ENCODE measurements around the gene NNAT. TPM values are rescaled to one million over a fixed set of nuclear protein-coding genes. Genes with fewer than 3 reads are reported as not detected.

Gene NNAT
- total and polyA plus RNA-seq, 4 donors: 0.09 to 0.24 TPM; not detected in 2

- no peak overlapping the region for H3K9ac ChIP-seq (ENCODE audit: low read depth in 1 of 2, low read length in 2 of 2)
- no peaks in the 10 kb centered on the region for H3K36me3 ChIP-seq (ENCODE audit: control insufficient read depth in 4 of 4, insufficient read depth in 3 of 4, low read depth in 1 of 4, low read length in 3 of 4)
- no peak for DNase-seq (ENCODE audit: low spot score)
- H3K27me3 ChIP-seq (ENCODE audit: control insufficient read depth in 4 of 4, insufficient read depth in 4 of 4, low read length in 3 of 4): no peaks in the 10 kb centered on the region
- 67% methylated on average over 10 of the region's 10 CpGs for WGBS
- no peak overlapping the region for H3K27ac ChIP-seq (ENCODE audit: low read depth in 1 of 2, low read length in 2 of 2)
- H3K4me1 ChIP-seq (ENCODE audit: control insufficient read depth in 4 of 4, insufficient read depth in 4 of 4, low read length in 3 of 4): no peaks in the 10 kb centered on the region
- TF ChIP-seq TAF1 (conservative IDR thresholded peaks at IDR 0.05) (no peak), NR2F2 (IDR thresholded peaks at IDR 0.05) (no peak), HNF4A (conservative IDR thresholded peaks at IDR 0.05) (no peak), GABPA (IDR thresholded peaks at IDR 0.05 in 1 of 2, conservative IDR thresholded peaks at IDR 0.05 in 1 of 2) (no peak), YY1 (IDR thresholded peaks at IDR 0.05) (no peak)
- TF ChIP-seq, protein P1, sequence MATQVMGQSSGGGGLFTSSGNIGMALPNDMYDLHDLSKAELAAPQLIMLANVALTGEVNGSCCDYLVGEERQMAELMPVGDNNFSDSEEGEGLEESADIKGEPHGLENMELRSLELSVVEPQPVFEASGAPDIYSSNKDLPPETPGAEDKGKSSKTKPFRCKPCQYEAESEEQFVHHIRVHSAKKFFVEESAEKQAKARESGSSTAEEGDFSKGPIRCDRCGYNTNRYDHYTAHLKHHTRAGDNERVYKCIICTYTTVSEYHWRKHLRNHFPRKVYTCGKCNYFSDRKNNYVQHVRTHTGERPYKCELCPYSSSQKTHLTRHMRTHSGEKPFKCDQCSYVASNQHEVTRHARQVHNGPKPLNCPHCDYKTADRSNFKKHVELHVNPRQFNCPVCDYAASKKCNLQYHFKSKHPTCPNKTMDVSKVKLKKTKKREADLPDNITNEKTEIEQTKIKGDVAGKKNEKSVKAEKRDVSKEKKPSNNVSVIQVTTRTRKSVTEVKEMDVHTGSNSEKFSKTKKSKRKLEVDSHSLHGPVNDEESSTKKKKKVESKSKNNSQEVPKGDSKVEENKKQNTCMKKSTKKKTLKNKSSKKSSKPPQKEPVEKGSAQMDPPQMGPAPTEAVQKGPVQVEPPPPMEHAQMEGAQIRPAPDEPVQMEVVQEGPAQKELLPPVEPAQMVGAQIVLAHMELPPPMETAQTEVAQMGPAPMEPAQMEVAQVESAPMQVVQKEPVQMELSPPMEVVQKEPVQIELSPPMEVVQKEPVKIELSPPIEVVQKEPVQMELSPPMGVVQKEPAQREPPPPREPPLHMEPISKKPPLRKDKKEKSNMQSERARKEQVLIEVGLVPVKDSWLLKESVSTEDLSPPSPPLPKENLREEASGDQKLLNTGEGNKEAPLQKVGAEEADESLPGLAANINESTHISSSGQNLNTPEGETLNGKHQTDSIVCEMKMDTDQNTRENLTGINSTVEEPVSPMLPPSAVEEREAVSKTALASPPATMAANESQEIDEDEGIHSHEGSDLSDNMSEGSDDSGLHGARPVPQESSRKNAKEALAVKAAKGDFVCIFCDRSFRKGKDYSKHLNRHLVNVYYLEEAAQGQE (IDR thresholded peaks at IDR 0.05): no peak
- H3K4me3 ChIP-seq (ENCODE audit: low read depth in 1 of 3, low read length in 3 of 3): no peak overlapping the region
- H3K9me3 ChIP-seq (ENCODE audit: control insufficient read depth in 4 of 4, low read length in 3 of 4): no peaks in the 10 kb centered on the region
Observed at GRCh38 chr20:37535443-37536132, 14.5 kb downstream of the NNAT start.

- no peak overlapping the region for H3K27ac ChIP-seq (ENCODE audit: low read depth in 1 of 2, low read length in 2 of 2)
- H3K9me3 ChIP-seq (ENCODE audit: control insufficient read depth in 4 of 4, low read length in 3 of 4): no peaks in the 10 kb centered on the region
- no peak overlapping the region for H3K9ac ChIP-seq (ENCODE audit: low read depth in 1 of 2, low read length in 2 of 2)
- H3K4me3 ChIP-seq (ENCODE audit: low read depth in 1 of 3, low read length in 3 of 3): no peak overlapping the region
- no peak for DNase-seq (ENCODE audit: low spot score)
- H3K27me3 ChIP-seq (ENCODE audit: control insufficient read depth in 4 of 4, insufficient read depth in 4 of 4, low read length in 3 of 4): no peaks in the 10 kb centered on the region
- H3K36me3 ChIP-seq (ENCODE audit: control insufficient read depth in 4 of 4, insufficient read depth in 3 of 4, low read depth in 1 of 4, low read length in 3 of 4): no peaks in the 10 kb centered on the region
- H3K4me1 ChIP-seq (ENCODE audit: control insufficient read depth in 4 of 4, insufficient read depth in 4 of 4, low read length in 3 of 4): no peaks in the 10 kb centered on the region
- no peak for TF ChIP-seq CTCF (IDR thresholded peaks at IDR 0.05; ENCODE audit: low read depth, low read length, missing input control)
- TF ChIP-seq GABPA (IDR thresholded peaks at IDR 0.05 in 1 of 2, conservative IDR thresholded peaks at IDR 0.05 in 1 of 2): no peak
- no peak for TF ChIP-seq YY1 (IDR thresholded peaks at IDR 0.05)
- TF ChIP-seq FOXA1 (IDR thresholded peaks at IDR 0.05): no peak
- TF ChIP-seq, protein P2, sequence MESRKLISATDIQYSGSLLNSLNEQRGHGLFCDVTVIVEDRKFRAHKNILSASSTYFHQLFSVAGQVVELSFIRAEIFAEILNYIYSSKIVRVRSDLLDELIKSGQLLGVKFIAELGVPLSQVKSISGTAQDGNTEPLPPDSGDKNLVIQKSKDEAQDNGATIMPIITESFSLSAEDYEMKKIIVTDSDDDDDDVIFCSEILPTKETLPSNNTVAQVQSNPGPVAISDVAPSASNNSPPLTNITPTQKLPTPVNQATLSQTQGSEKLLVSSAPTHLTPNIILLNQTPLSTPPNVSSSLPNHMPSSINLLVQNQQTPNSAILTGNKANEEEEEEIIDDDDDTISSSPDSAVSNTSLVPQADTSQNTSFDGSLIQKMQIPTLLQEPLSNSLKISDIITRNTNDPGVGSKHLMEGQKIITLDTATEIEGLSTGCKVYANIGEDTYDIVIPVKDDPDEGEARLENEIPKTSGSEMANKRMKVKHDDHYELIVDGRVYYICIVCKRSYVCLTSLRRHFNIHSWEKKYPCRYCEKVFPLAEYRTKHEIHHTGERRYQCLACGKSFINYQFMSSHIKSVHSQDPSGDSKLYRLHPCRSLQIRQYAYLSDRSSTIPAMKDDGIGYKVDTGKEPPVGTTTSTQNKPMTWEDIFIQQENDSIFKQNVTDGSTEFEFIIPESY (IDR thresholded peaks at IDR 0.05): no peak
- WGBS: 91% methylated on average over 1 of the region's 1 CpG
Observed at GRCh38 chr20:37537505-37537904, 16.5 kb downstream of the NNAT start.
